Endothelial cell of umbilical vein (primary cell): ENCODE data around the gene AKAP11.

Source experiments
- EZH2 ChIP-seq: IDR thresholded peaks from 2 replicates; pipeline ENCODE4 v1.6.1; 2012; ENCODE audit warnings: borderline replicate concordance, low read depth, mild to moderate bottlenecking, moderate library complexity, low read length, inconsistent platforms; ENCODE audit not compliant: severe bottlenecking
- FOS ChIP-seq: IDR thresholded peaks from 2 replicates; pipeline ENCODE4 v1.6.1; 2011; ENCODE audit warnings: mild to moderate bottlenecking, low read length, moderate library complexity, borderline replicate concordance; ENCODE audit not compliant: insufficient read depth
- GATA2 ChIP-seq: IDR thresholded peaks from 2 replicates; pipeline ENCODE4 v1.7.0; 2011; ENCODE audit warnings: low read depth, mild to moderate bottlenecking, moderate library complexity, mixed read lengths, low read length; ENCODE audit not compliant: insufficient read length, insufficient read depth
- JUN ChIP-seq: IDR thresholded peaks from 2 replicates; pipeline ENCODE4 v1.6.1; 2011; ENCODE audit warnings: borderline replicate concordance, low read depth; ENCODE audit not compliant: insufficient read length, insufficient read depth
- MYC ChIP-seq: IDR thresholded peaks from one replicate; pipeline ENCODE4 v1.6.1; 2011; ENCODE audit warnings: mild to moderate bottlenecking, low read depth, low read length
- POLR2A ChIP-seq: IDR thresholded peaks from 2 replicates; pipeline ENCODE4 v1.6.1; 2012; ENCODE audit warnings: low read depth, mild to moderate bottlenecking, control low read depth, low read length
- POLR2AphosphoS5 ChIP-seq: IDR thresholded peaks from 2 replicates; pipeline ENCODE4 v1.6.1; 2012; ENCODE audit warnings: low read depth, mild to moderate bottlenecking, control low read depth, low read length, moderate library complexity; ENCODE audit not compliant: insufficient read depth
- TF ChIP-seq, protein P1 (sequence below), 2 donors: IDR thresholded peaks; 1 replicate in 1 of 2; 2 replicates in 1 of 2; pipeline ENCODE4 v1.5.1; 2011; ENCODE audit warnings: low read length in 2 of 2, mild to moderate bottlenecking in 2 of 2, moderate library complexity in 2 of 2, control low read depth in 1 of 2, inconsistent platforms in 1 of 2, low read depth in 1 of 2; ENCODE audit not compliant: insufficient read depth in 1 of 2; ENCODE audit errors: extremely low read depth in 1 of 2
- TF ChIP-seq, protein P2 (sequence below): IDR thresholded peaks from 2 replicates; pipeline ENCODE4 v1.6.1; 2011; ENCODE audit not compliant: insufficient read depth, insufficient read length

GRCh38 chr13:42361701-42362100 lies 89.7 kb downstream of the AKAP11 start:
- TF ChIP-seq, protein P1, sequence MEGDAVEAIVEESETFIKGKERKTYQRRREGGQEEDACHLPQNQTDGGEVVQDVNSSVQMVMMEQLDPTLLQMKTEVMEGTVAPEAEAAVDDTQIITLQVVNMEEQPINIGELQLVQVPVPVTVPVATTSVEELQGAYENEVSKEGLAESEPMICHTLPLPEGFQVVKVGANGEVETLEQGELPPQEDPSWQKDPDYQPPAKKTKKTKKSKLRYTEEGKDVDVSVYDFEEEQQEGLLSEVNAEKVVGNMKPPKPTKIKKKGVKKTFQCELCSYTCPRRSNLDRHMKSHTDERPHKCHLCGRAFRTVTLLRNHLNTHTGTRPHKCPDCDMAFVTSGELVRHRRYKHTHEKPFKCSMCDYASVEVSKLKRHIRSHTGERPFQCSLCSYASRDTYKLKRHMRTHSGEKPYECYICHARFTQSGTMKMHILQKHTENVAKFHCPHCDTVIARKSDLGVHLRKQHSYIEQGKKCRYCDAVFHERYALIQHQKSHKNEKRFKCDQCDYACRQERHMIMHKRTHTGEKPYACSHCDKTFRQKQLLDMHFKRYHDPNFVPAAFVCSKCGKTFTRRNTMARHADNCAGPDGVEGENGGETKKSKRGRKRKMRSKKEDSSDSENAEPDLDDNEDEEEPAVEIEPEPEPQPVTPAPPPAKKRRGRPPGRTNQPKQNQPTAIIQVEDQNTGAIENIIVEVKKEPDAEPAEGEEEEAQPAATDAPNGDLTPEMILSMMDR (IDR thresholded peaks at IDR 0.05; ENCODE audit: extremely low read depth in 1 of 2, insufficient read depth in 1 of 2, low read depth in 1 of 2, low read length in 2 of 2) = no peak
- no peak for TF ChIP-seq EZH2
- TF ChIP-seq JUN = no peak
- no peak for TF ChIP-seq POLR2AphosphoS5
- TF ChIP-seq POLR2A = no peak
- no peak for TF ChIP-seq FOS
- no peak for TF ChIP-seq GATA2
- TF ChIP-seq MYC = no peak
- TF ChIP-seq, protein P2, sequence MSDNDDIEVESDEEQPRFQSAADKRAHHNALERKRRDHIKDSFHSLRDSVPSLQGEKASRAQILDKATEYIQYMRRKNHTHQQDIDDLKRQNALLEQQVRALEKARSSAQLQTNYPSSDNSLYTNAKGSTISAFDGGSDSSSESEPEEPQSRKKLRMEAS = no peak
